IPS-18a (cell line): ENCODE measurements around the gene LCE1C.

Experiments used
- H3K27ac ChIP-seq: one replicate; pipeline ENCODE4 v1.5.1; 2013; ENCODE audit warnings: low read length
- H3K27me3 ChIP-seq: one replicate; pipeline ENCODE4 v1.6.1; 2013; ENCODE audit warnings: mild to moderate bottlenecking, low read length; ENCODE audit not compliant: control insufficient read depth, insufficient read depth
- H3K36me3 ChIP-seq: one replicate; pipeline ENCODE4 v1.6.1; 2013; ENCODE audit warnings: low read depth, low read length; ENCODE audit not compliant: control insufficient read depth
- H3K4me1 ChIP-seq: one replicate; pipeline ENCODE4 v1.6.1; 2013; ENCODE audit warnings: low read depth, low read length; ENCODE audit not compliant: control insufficient read depth
- H3K4me3 ChIP-seq: one replicate; pipeline ENCODE4 v1.5.1; 2013; ENCODE audit warnings: low read length
- H3K9ac ChIP-seq: one replicate; pipeline ENCODE4 v1.6.1; 2013; ENCODE audit warnings: mild to moderate bottlenecking, low read length, moderate library complexity
- H3K9me3 ChIP-seq: one replicate; pipeline ENCODE4 v1.6.1; 2013; ENCODE audit warnings: low read depth, low read length; ENCODE audit not compliant: control insufficient read depth

LCE1C gene

DNA sequence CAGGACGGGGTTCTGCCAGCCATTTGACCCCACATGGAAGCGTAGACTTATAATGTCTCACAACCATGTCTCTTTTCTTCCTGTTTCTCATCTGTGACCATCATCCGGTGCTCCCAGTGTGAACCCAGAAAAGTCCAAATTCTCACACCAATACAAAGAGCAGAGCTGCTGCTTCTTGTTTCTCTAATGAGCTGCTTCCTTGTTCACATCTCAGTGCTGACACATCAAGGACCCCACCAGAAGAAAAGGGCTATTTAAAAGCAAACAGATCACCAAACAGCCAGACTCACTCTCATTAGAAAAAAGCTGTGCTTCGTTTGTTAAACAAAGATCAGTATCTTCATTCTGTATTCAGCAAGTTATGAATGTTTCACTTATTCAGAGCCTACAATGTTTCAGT lies 10.8 kb downstream of the LCE1C start:
- H3K4me3 ChIP-seq = no peak overlapping the region
- H3K27me3 ChIP-seq = no peaks in the 10 kb centered on the region
- peaks cover 69% of the 10 kb centered on the region for H3K9me3 ChIP-seq
- H3K36me3 ChIP-seq = no peaks in the 10 kb centered on the region
- no peak overlapping the region for H3K27ac ChIP-seq
- H3K9ac ChIP-seq = no peak overlapping the region
- no peaks in the 10 kb centered on the region for H3K4me1 ChIP-seq

DNA sequence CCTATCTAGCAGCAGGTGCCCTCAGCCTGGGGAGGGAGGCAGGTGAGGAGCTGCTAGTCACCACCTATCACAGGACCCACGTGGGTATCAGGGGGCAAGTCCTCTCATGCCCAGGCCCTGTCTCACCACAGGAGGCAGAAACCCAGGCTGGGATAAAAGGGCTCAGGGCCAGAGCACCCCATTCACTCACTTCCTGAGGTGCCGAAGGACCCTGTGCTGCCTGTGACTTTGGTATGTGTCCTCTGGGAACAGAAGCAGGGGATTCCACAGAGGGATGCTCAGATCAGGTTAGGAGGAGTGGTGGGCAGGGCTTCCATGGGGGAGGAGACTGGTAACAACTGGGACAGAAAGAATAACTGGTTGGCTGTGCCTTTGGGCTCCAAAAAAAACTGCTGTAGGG lies 20.4 kb downstream of the LCE1C start, which contains the start of gene LCE1E:
LCE1E (plus strand) TSS at position 181 of the 400 bp plus-strand sequence. CDS start 1,043 bp downstream, outside the sequence.
- Histone ChIP-seq H3K36me3 (no peaks in the 10 kb centered on the region), H3K9me3 (peaks cover 61% of the 10 kb centered on the region), H3K4me3 (no peak within 1 kb of the TSS), H3K27me3 (no peaks in the 10 kb centered on the region), H3K27ac (no peak within 1 kb of the TSS), H3K4me1 (no peaks in the 10 kb centered on the region), H3K9ac (no peak within 1 kb of the TSS)

- Histone ChIP-seq H3K9ac (no peak overlapping the region), H3K27ac (no peak overlapping the region), H3K9me3 (peaks cover 64% of the 10 kb centered on the region), H3K27me3 (no peaks in the 10 kb centered on the region), H3K4me1 (no peaks in the 10 kb centered on the region), H3K4me3 (no peak overlapping the region), H3K36me3 (no peaks in the 10 kb centered on the region)
These were observed 23.4 kb downstream of the LCE1C start for GRCh38 chr1:152783095-152783494.

DNA sequence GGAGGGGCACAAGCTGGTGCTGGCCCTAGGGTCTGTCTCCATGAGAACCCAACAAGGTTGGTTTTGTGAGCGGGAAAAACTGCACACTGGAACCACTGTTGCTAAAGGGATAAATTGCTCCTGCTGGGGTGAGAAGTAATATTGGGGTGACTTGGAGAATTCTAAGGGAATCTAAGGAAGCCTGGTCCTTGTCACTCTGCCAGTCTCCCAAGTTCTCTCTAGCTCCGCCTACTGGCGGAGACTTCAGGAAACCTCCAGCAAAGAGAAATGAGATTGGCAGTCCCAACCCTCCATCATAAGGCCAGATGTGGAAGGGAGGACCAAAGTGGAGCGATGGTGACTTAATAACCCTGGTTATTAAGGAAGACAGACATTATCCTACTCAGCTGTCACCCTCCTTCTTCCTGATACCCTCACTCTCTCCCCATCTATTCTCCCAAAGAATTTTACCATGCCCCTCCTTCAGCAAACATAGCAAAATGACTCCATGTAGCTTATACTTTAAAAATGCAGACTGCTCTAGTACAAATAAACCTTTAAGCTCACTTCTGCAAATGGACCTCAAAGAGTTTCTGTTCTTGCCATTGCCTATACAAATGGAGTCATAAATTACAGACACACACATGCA lies 28.8 kb downstream of the LCE1C start:
- no peak overlapping the region for H3K27ac ChIP-seq
- no peaks in the 10 kb centered on the region for H3K36me3 ChIP-seq
- H3K4me1 ChIP-seq = no peaks in the 10 kb centered on the region
- no peak overlapping the region for H3K4me3 ChIP-seq
- H3K9ac ChIP-seq = no peak overlapping the region
- H3K27me3 ChIP-seq = no peaks in the 10 kb centered on the region
- peaks cover 63% of the 10 kb centered on the region for H3K9me3 ChIP-seq

GRCh38 chr1:152776361-152776760 lies 30.1 kb downstream of the LCE1C start:
- Histone ChIP-seq H3K27me3 (no peaks in the 10 kb centered on the region), H3K36me3 (no peaks in the 10 kb centered on the region), H3K4me3 (no peak overlapping the region), H3K4me1 (no peaks in the 10 kb centered on the region), H3K27ac (no peak overlapping the region), H3K9ac (no peak overlapping the region), H3K9me3 (peaks cover 60% of the 10 kb centered on the region)

- Histone ChIP-seq H3K36me3 (no peaks in the 10 kb centered on the region), H3K27ac (no peak within 1 kb of the TSS), H3K4me1 (no peaks in the 10 kb centered on the region), H3K9me3 (peaks cover 65% of the 10 kb centered on the region), H3K4me3 (no peak within 1 kb of the TSS), H3K9ac (no peak within 1 kb of the TSS), H3K27me3 (no peaks in the 10 kb centered on the region)
These were observed 31.6 kb downstream of the LCE1C start, which contains the start of gene LCE1F for GRCh38 chr1:152774875-152775274. Gene LCE1F (plus strand): TSS chr1:152775140. CDS start chr1:152776372, 1,232 bp downstream.

DNA sequence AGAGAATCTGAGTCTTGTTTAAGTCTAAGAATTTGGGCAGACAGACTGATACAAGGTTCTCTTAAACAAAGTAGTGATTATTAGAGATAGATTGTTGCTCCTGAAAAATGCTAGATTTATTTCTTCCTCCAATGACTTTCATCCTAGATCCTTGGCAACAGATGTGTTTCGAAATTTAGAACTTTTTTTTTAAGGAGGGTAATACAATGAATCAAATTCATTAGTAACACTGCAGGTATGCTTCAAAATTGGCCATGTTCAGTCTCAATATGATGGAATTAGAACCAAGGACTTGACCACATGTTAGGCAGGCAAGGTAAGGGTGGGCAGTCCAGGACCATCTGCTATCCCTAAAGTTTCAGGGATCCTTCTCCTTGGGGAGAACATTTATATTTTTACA lies 36.0 kb downstream of the LCE1C start:
- Histone ChIP-seq H3K27me3 (no peaks in the 10 kb centered on the region), H3K4me3 (no peak overlapping the region), H3K4me1 (no peaks in the 10 kb centered on the region), H3K36me3 (no peaks in the 10 kb centered on the region), H3K9ac (no peak overlapping the region), H3K9me3 (peaks cover 68% of the 10 kb centered on the region), H3K27ac (no peak overlapping the region)

GRCh38 chr1:152768847-152769533 lies 37.5 kb downstream of the LCE1C start:
- H3K9me3 ChIP-seq = peaks cover 70% of the 10 kb centered on the region
- no peaks in the 10 kb centered on the region for H3K4me1 ChIP-seq
- no peak overlapping the region for H3K9ac ChIP-seq
- H3K4me3 ChIP-seq = no peak overlapping the region
- no peak overlapping the region for H3K27ac ChIP-seq
- no peaks in the 10 kb centered on the region for H3K36me3 ChIP-seq
- H3K27me3 ChIP-seq = no peaks in the 10 kb centered on the region

- peaks cover 81% of the 10 kb centered on the region for H3K9me3 ChIP-seq
- H3K9ac ChIP-seq = no peak overlapping the region
- H3K27me3 ChIP-seq = no peaks in the 10 kb centered on the region
- no peak overlapping the region for H3K27ac ChIP-seq
- no peak overlapping the region for H3K4me3 ChIP-seq
- H3K36me3 ChIP-seq = no peaks in the 10 kb centered on the region
- no peaks in the 10 kb centered on the region for H3K4me1 ChIP-seq
These were observed 44.7 kb downstream of the LCE1C start for GRCh38 chr1:152761609-152762213.

DNA sequence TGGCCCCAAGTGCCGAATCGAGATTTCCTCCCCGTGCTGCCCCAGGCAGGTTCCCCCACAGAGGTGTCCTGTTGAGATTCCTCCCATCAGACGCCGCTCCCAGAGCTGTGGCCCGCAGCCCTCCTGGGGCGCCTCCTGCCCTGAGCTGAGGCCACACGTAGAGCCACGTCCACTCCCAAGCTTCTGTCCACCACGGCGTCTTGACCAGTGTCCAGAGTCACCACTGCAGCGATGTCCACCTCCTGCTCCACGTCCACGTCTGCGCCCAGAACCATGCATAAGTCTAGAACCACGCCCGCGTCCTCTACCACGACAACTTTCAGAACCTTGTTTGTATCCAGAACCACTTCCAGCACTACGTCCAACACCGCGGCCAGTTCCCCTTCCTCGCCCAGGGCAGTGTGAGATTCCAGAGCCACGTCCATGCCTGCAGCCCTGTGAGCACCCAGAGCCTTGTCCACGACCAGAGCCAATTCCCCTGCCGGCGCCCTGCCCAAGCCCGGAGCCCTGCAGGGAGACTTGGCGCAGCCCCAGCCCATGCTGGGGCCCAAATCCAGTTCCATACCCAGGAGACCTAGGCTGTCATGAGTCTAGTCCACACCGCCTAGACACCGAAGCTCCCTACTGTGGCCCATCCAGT lies 45.8 kb downstream of the LCE1C start:
- Histone ChIP-seq H3K9me3 (peaks cover 79% of the 10 kb centered on the region), H3K27ac (no peak overlapping the region), H3K36me3 (no peaks in the 10 kb centered on the region), H3K4me1 (no peaks in the 10 kb centered on the region), H3K4me3 (no peak overlapping the region), H3K9ac (no peak overlapping the region), H3K27me3 (no peaks in the 10 kb centered on the region)

DNA sequence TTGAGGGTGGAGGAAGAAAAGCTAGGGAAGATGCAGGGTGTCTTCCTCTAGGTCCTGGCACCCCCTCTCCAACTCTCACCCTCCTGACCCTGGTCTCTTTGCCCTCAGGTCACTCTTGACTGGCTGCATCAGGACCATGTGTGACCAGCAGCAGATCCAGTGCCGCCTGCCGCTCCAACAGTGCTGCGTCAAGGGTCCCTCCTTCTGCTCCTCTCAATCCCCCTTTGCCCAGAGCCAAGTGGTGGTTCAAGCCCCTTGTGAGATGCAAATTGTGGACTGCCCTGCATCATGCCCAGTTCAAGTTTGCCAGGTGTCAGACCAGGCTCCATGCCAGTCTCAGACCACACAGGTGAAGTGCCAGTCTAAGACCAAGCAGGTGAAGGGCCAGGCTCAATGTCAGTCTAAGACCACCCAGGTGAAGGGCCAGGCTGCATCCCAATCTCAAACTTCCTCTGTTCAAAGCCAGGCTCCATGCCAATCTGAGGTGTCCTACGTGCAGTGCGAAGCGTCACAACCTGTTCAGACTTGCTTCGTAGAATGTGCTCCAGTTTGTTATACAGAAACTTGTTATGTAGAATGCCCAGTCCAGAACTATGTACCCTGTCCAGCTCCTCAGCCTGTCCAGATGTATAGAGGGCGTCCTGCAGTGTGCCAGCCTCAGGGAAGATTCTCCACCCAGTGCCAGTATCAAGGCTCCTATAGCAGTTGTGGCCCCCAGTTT lies 46.8 kb downstream of the LCE1C start:
- Histone ChIP-seq H3K27ac (no peak overlapping the region), H3K4me1 (no peaks in the 10 kb centered on the region), H3K36me3 (no peaks in the 10 kb centered on the region), H3K9me3 (peaks cover 79% of the 10 kb centered on the region), H3K4me3 (no peak overlapping the region), H3K9ac (no peak overlapping the region), H3K27me3 (no peaks in the 10 kb centered on the region)
